NB4 (cell line): Measurements from ENCODE around the gene LGALS7B.

ENCODE experiments used
- CTCF ChIP-seq: IDR thresholded peaks from one replicate; pipeline ENCODE4 v1.5.1; 2012; ENCODE audit warnings: low read depth, low read length
- MAX ChIP-seq: IDR thresholded peaks from 2 replicates; pipeline ENCODE4 v1.6.1; 2011; ENCODE audit warnings: low read depth, low read length
- MYC ChIP-seq: IDR thresholded peaks from 2 replicates; pipeline ENCODE4 v1.6.1; 2011; ENCODE audit warnings: low read depth, low read length
- POLR2A ChIP-seq: IDR thresholded peaks from 2 replicates; pipeline ENCODE4 v1.6.1; 2011; ENCODE audit warnings: mild to moderate bottlenecking; ENCODE audit not compliant: insufficient read length; ENCODE audit errors: extremely low read depth

GRCh38 chr19:38795549-38795948 is 6.5 kb downstream of the LGALS7B start:
- TF ChIP-seq CTCF = no peak
- TF ChIP-seq POLR2A = no peak
- no peak for TF ChIP-seq MAX
- TF ChIP-seq MYC = no peak
